IPS-20b (cell line): ENCODE measurements around the gene WEE1.
A peak's percentile ranks its signal among the peaks of the same experiment; 100 is the strongest.
"Not testable (repeated sequence)": the region's sequence is repeated elsewhere in the genome, so short reads cannot be mapped to it uniquely, and the experiment has no call there.

Source experiments
- H3K27ac ChIP-seq: one replicate; pipeline ENCODE4 v1.5.1; 2013; ENCODE audit warnings: low read length
- H3K27me3 ChIP-seq: 2 replicates; pipeline ENCODE4 v1.6.1; 2013; ENCODE audit warnings: mild to moderate bottlenecking, low read length, inconsistent platforms; ENCODE audit not compliant: insufficient read depth
- H3K36me3 ChIP-seq: 2 replicates; pipeline ENCODE4 v1.6.1; 2013; ENCODE audit warnings: low read depth, mild to moderate bottlenecking, inconsistent platforms, low read length, moderate library complexity; ENCODE audit not compliant: insufficient read depth
- H3K4me1 ChIP-seq: 2 replicates; pipeline ENCODE4 v1.6.1; 2013; ENCODE audit warnings: mild to moderate bottlenecking, control low read depth, inconsistent platforms, low read length, moderate library complexity; ENCODE audit not compliant: insufficient read depth
- H3K4me3 ChIP-seq: 2 replicates; pipeline ENCODE4 v1.5.1; 2013; ENCODE audit warnings: mild to moderate bottlenecking, low read length, inconsistent platforms
- H3K9ac ChIP-seq: 2 replicates; pipeline ENCODE4 v1.6.1; 2013; ENCODE audit warnings: low read depth, mild to moderate bottlenecking, inconsistent platforms, low read length, moderate library complexity
- H3K9me3 ChIP-seq: 2 replicates; pipeline ENCODE4 v1.6.1; 2013; ENCODE audit warnings: mild to moderate bottlenecking, low read depth, low read length, inconsistent platforms; ENCODE audit not compliant: insufficient read depth

WEE1 gene

GRCh38 chr11:9616042-9616675, 42.7 kb downstream of the WEE1 start:
- Histone ChIP-seq H3K4me1 (peaks cover 9% of the 10 kb centered on the region; the same call in 1 of the 2 replicates), H3K27ac (no peak overlapping the region), H3K9ac (no peak overlapping the region), H3K36me3 (no peaks in the 10 kb centered on the region), H3K9me3 (no peaks in the 10 kb centered on the region), H3K4me3 (no peak overlapping the region), H3K27me3 (peaks cover 11% of the 10 kb centered on the region; the same call in 1 of the 2 replicates)

- no peak overlapping the region for H3K4me3 ChIP-seq
- H3K27me3 ChIP-seq = peaks cover 11% of the 10 kb centered on the region; the same call in 1 of the 2 replicates
- no peak overlapping the region for H3K27ac ChIP-seq
- peaks cover 9% of the 10 kb centered on the region; the same call in 1 of the 2 replicates for H3K4me1 ChIP-seq
- no peaks in the 10 kb centered on the region for H3K36me3 ChIP-seq
- H3K9me3 ChIP-seq = no peaks in the 10 kb centered on the region
- H3K9ac ChIP-seq = no peak overlapping the region
Measured at GRCh38 chr11:9616858-9617257, 43.4 kb downstream of the WEE1 start.

GRCh38 chr11:9617940-9618339, 44.5 kb downstream of the WEE1 start:
- Histone ChIP-seq H3K27ac (no peak overlapping the region), H3K27me3 (peaks cover 11% of the 10 kb centered on the region; the same call in 1 of the 2 replicates), H3K9ac (no peak overlapping the region), H3K4me1 (peaks cover 6% of the 10 kb centered on the region; the same call in 1 of the 2 replicates), H3K9me3 (no peaks in the 10 kb centered on the region), H3K4me3 (no peak overlapping the region), H3K36me3 (no peaks in the 10 kb centered on the region)

GRCh38 chr11:9619004-9619403, 45.5 kb downstream of the WEE1 start:
- no peak overlapping the region for H3K9ac ChIP-seq
- H3K4me1 ChIP-seq = peaks cover 5% of the 10 kb centered on the region; the same call in 1 of the 2 replicates
- H3K27ac ChIP-seq = no peak overlapping the region
- peaks cover 6% of the 10 kb centered on the region; the same call in 1 of the 2 replicates for H3K27me3 ChIP-seq
- no peaks in the 10 kb centered on the region for H3K36me3 ChIP-seq
- H3K9me3 ChIP-seq = no peaks in the 10 kb centered on the region
- no peak overlapping the region for H3K4me3 ChIP-seq

- Histone ChIP-seq H3K4me3 (no peak overlapping the region), H3K4me1 (no peaks in the 10 kb centered on the region; the same call in 1 of the 2 replicates), H3K27ac (no peak overlapping the region), H3K9me3 (no peaks in the 10 kb centered on the region), H3K27me3 (peaks cover 4% of the 10 kb centered on the region; the same call in 1 of the 2 replicates), H3K9ac (no peak overlapping the region), H3K36me3 (no peaks in the 10 kb centered on the region)
Measured at GRCh38 chr11:9619971-9620370, 46.5 kb downstream of the WEE1 start.

- not testable (repeated sequence) for H3K36me3 ChIP-seq, H3K9ac ChIP-seq, H3K27ac ChIP-seq, H3K9me3 ChIP-seq, H3K4me3 ChIP-seq, H3K27me3 ChIP-seq
- H3K4me1 ChIP-seq = peaks cover 19% of the 10 kb centered on the region
Measured at GRCh38 chr11:9622353-9622752, 48.9 kb downstream of the WEE1 start.

GRCh38 chr11:9623053-9623452, 49.6 kb downstream of the WEE1 start:
- H3K36me3 ChIP-seq, H3K4me3 ChIP-seq, H3K27me3 ChIP-seq, H3K9ac ChIP-seq, H3K9me3 ChIP-seq, H3K27ac ChIP-seq: not testable (repeated sequence)
- H3K4me1 ChIP-seq = peaks cover 26% of the 10 kb centered on the region

GRCh38 chr11:9624448-9624847, 51.0 kb downstream of the WEE1 start:
- Histone ChIP-seq H3K27ac (no peak overlapping the region), H3K9ac (no peak overlapping the region), H3K9me3 (no peaks in the 10 kb centered on the region), H3K36me3 (no peaks in the 10 kb centered on the region), H3K4me1 (peaks cover 32% of the 10 kb centered on the region), H3K27me3 (no peaks in the 10 kb centered on the region), H3K4me3 (no peak overlapping the region)

GRCh38 chr11:9625162-9625561, 51.7 kb downstream of the WEE1 start:
- Histone ChIP-seq H3K4me1 (peaks cover 32% of the 10 kb centered on the region), H3K27ac (no peak overlapping the region), H3K9ac (no peak overlapping the region), H3K9me3 (no peaks in the 10 kb centered on the region), H3K36me3 (no peaks in the 10 kb centered on the region), H3K4me3 (no peak overlapping the region), H3K27me3 (no peaks in the 10 kb centered on the region)

- Histone ChIP-seq H3K27ac (peak overlapping the region; percentile 77), H3K4me3 (no peak overlapping the region), H3K9ac (peak overlapping the region; percentile 69; the same call in 1 of the 2 replicates), H3K4me1 (peaks cover 32% of the 10 kb centered on the region), H3K36me3 (no peaks in the 10 kb centered on the region), H3K27me3 (no peaks in the 10 kb centered on the region), H3K9me3 (no peaks in the 10 kb centered on the region)
Measured at GRCh38 chr11:9625728-9626127, 52.3 kb downstream of the WEE1 start.

GRCh38 chr11:9626496-9627394, 53.3 kb downstream of the WEE1 start:
- H3K4me3 ChIP-seq = peak overlapping the region; percentile 28; the same call in 1 of the 2 replicates
- H3K9me3 ChIP-seq = no peaks in the 10 kb centered on the region
- H3K4me1 ChIP-seq = peaks cover 32% of the 10 kb centered on the region
- peak overlapping the region; percentile 77 for H3K27ac ChIP-seq
- no peaks in the 10 kb centered on the region for H3K36me3 ChIP-seq
- no peaks in the 10 kb centered on the region for H3K27me3 ChIP-seq
- peak overlapping the region; percentile 69 for H3K9ac ChIP-seq
